Neural progenitor cell (in vitro differentiated cells): ENCODE data around the gene PPIP5K1. TPM values are rescaled to one million over a fixed set of nuclear protein-coding genes. Genes with fewer than 3 reads are reported as not detected.
A peak's percentile ranks its signal among the peaks of the same experiment; 100 is the strongest.

Experiments used
- DNase-seq: peaks from one replicate; pipeline ENCODE4 v3.0.0-alpha.2; 2016; ENCODE audit warnings: low spot score
- H2AFZ ChIP-seq: fragments of 200-600 bp; sonication (generic); replicated peaks from 2 replicates; pipeline ENCODE4 v1.6.1; 2016; ENCODE audit warnings: antibody characterized with exemption
- H3F3A ChIP-seq: fragments of 200-600 bp; sonication (generic); 2 replicates; pipeline ENCODE4 v1.6.1; 2016; ENCODE audit warnings: antibody characterized with exemption, low read depth
- H3K27ac ChIP-seq: fragments of 200-600 bp; sonication (generic); 2 replicates; pipeline ENCODE4 v1.5.1; 2016; ENCODE audit warnings: mild to moderate bottlenecking
- H3K27me3 ChIP-seq: fragments of 200-600 bp; sonication (generic); 2 replicates; pipeline ENCODE4 v1.6.1; 2016; ENCODE audit warnings: mild to moderate bottlenecking, moderate library complexity
- H3K36me3 ChIP-seq: fragments of 200-600 bp; sonication (generic); 2 replicates; pipeline ENCODE4 v1.5.1; 2016
- H3K4me1 ChIP-seq: fragments of 200-600 bp; sonication (generic); 2 replicates; pipeline ENCODE4 v1.6.1; 2016; ENCODE audit warnings: mixed run types
- H3K4me2 ChIP-seq: fragments of 200-600 bp; sonication (generic); 2 replicates; pipeline ENCODE4 v1.6.1; 2016
- H3K4me3 ChIP-seq: fragments of 200-600 bp; sonication (generic); 2 replicates; pipeline ENCODE4 v1.5.1; 2016
- H3K79me2 ChIP-seq: fragments of 200-600 bp; sonication (generic); 2 replicates; pipeline ENCODE4 v1.6.1; 2016; ENCODE audit warnings: low read depth
- H3K9ac ChIP-seq: fragments of 200-600 bp; sonication (generic); 2 replicates; pipeline ENCODE4 v1.6.1; 2016
- H3K9me3 ChIP-seq: fragments of 200-600 bp; sonication (generic); 2 replicates; pipeline ENCODE4 v1.5.1; 2016; ENCODE audit warnings: low read depth
- H4K20me1 ChIP-seq: fragments of 200-600 bp; sonication (generic); 2 replicates; pipeline ENCODE4 v1.6.1; 2016; ENCODE audit warnings: low read depth
- H3K27ac Mint-ChIP-seq: 3 replicates; pipeline ENCODE4 v1.8.0; 2021; ENCODE audit warnings: mixed read lengths
- H3K27me3 Mint-ChIP-seq: 2 replicates; pipeline ENCODE4 v1.8.0; 2022; ENCODE audit warnings: low read depth, mild to moderate bottlenecking, inconsistent platforms, moderate library complexity, mixed read lengths; ENCODE audit not compliant: insufficient read depth
- H3K36me3 Mint-ChIP-seq: 3 replicates; pipeline ENCODE4 v1.8.0; 2021; ENCODE audit warnings: mixed read lengths
- H3K4me1 Mint-ChIP-seq: 3 replicates; pipeline ENCODE4 v1.8.0; 2021; ENCODE audit warnings: mixed read lengths
- H3K4me3 Mint-ChIP-seq: 3 replicates; pipeline ENCODE4 v1.8.0; 2021; ENCODE audit warnings: mild to moderate bottlenecking, moderate library complexity, mixed read lengths
- H3K9me3 Mint-ChIP-seq: 3 replicates; pipeline ENCODE4 v1.8.0; 2020; ENCODE audit warnings: mixed read lengths
- EZH2 ChIP-seq: fragments of 200-600 bp; sonication (generic); IDR thresholded peaks from 2 replicates; pipeline ENCODE4 v1.6.1; 2017; ENCODE audit warnings: antibody characterized with exemption, mild to moderate bottlenecking, moderate library complexity
- EZH2phosphoT487 ChIP-seq: fragments of 200-600 bp; sonication (generic); IDR thresholded peaks from 2 replicates; pipeline ENCODE4 v1.6.1; 2017; ENCODE audit warnings: antibody characterized with exemption
- total RNA-seq: library from RNA; depleted of rRNA; stranded (reverse); fragments of >200 nt; gene quantifications from 2 replicates; pipeline ENCODE4 v1.2.3, GENCODE V29; 2015; ENCODE audit warnings: low replicate concordance
- TF ChIP-seq, protein P1 (sequence below): fragments of 200-600 bp; sonication (generic); IDR thresholded peaks from 2 replicates; pipeline ENCODE4 v1.5.1; 2017; ENCODE audit warnings: antibody characterized with exemption, mild to moderate bottlenecking

PPIP5K1 gene
- total RNA-seq, 1 donor from 2014 or later, result 17.0 TPM

GRCh38 chr15:43492673-43493601 is 97.1 kb downstream of the PPIP5K1 start, which contains the start of gene TP53BP1:
TP53BP1 (minus strand) TSS chr15:43493156; CDS start chr15:43493043, 113 bp downstream.
- peak; percentile 99 for DNase-seq
- H3K9me3 ChIP-seq, result no peaks in the 10 kb centered on the region
- H3K4me2 ChIP-seq, result peak within 1 kb of the TSS; percentile 78
- no peaks in the 10 kb centered on the region for H4K20me1 ChIP-seq
- Mint-ChIP-seq H3K27me3 (peaks cover 6% of the 10 kb centered on the region), H3K36me3 (peaks cover 24% of the 10 kb centered on the region), H3K4me3 (peak within 1 kb of the TSS; percentile 98), H3K27ac (peak within 1 kb of the TSS; percentile 98), H3K9me3 (no peaks in the 10 kb centered on the region), H3K4me1 (peaks cover 33% of the 10 kb centered on the region)
- H3K9ac ChIP-seq, result peak within 1 kb of the TSS; percentile 36
- H3K36me3 ChIP-seq, result no peaks in the 10 kb centered on the region
- H3K27ac ChIP-seq, result peak within 1 kb of the TSS; percentile 78
- peak within 1 kb of the TSS; percentile 85 for H3K4me3 ChIP-seq
- TF ChIP-seq EZH2phosphoT487, result no peak
- TF ChIP-seq, protein P1, sequence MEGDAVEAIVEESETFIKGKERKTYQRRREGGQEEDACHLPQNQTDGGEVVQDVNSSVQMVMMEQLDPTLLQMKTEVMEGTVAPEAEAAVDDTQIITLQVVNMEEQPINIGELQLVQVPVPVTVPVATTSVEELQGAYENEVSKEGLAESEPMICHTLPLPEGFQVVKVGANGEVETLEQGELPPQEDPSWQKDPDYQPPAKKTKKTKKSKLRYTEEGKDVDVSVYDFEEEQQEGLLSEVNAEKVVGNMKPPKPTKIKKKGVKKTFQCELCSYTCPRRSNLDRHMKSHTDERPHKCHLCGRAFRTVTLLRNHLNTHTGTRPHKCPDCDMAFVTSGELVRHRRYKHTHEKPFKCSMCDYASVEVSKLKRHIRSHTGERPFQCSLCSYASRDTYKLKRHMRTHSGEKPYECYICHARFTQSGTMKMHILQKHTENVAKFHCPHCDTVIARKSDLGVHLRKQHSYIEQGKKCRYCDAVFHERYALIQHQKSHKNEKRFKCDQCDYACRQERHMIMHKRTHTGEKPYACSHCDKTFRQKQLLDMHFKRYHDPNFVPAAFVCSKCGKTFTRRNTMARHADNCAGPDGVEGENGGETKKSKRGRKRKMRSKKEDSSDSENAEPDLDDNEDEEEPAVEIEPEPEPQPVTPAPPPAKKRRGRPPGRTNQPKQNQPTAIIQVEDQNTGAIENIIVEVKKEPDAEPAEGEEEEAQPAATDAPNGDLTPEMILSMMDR, result peak; percentile 6
- TF ChIP-seq EZH2, result no peak
- H3F3A ChIP-seq, result peaks cover 18% of the 10 kb centered on the region
- H2AFZ ChIP-seq, result peak within 1 kb of the TSS; percentile 94
- no peaks in the 10 kb centered on the region for H3K27me3 ChIP-seq
- peaks cover 40% of the 10 kb centered on the region for H3K79me2 ChIP-seq
- peaks cover 6% of the 10 kb centered on the region for H3K4me1 ChIP-seq

GRCh38 chr15:43492266-43492665 is 97.7 kb downstream of the PPIP5K1 start:
- Mint-ChIP-seq H3K9me3 (no peaks in the 10 kb centered on the region), H3K27me3 (peaks cover 6% of the 10 kb centered on the region), H3K36me3 (peaks cover 24% of the 10 kb centered on the region), H3K4me1 (peaks cover 33% of the 10 kb centered on the region), H3K27ac (peak overlapping the region; percentile 98), H3K4me3 (peak overlapping the region; percentile 98)
- Histone ChIP-seq H3K27ac (peak overlapping the region; percentile 78), H3K9me3 (no peaks in the 10 kb centered on the region), H3K4me2 (peak overlapping the region; percentile 78), H3K79me2 (peaks cover 46% of the 10 kb centered on the region), H3K4me1 (peaks cover 6% of the 10 kb centered on the region), H3F3A (peaks cover 18% of the 10 kb centered on the region), H3K27me3 (no peaks in the 10 kb centered on the region), H3K9ac (peak overlapping the region; percentile 36), H3K36me3 (no peaks in the 10 kb centered on the region), H2AFZ (peak overlapping the region; percentile 94), H3K4me3 (peak overlapping the region; percentile 85), H4K20me1 (no peaks in the 10 kb centered on the region)
- peak; percentile 16 for DNase-seq
- TF ChIP-seq EZH2, result no peak
- no peak for TF ChIP-seq EZH2phosphoT487
- TF ChIP-seq, protein P1, result no peak

GRCh38 chr15:43489191-43489590 is 100.8 kb downstream of the PPIP5K1 start:
- H3K4me3 ChIP-seq, result no peak overlapping the region
- peaks cover 34% of the 10 kb centered on the region for H3K36me3 Mint-ChIP-seq
- H3K4me1 ChIP-seq, result peaks cover 6% of the 10 kb centered on the region

More at GRCh38 chr15:43489191-43489590, 100.8 kb downstream of the PPIP5K1 start:
- Histone ChIP-seq H3K36me3 (no peaks in the 10 kb centered on the region), H3K9ac (no peak overlapping the region), H3K27me3 (no peaks in the 10 kb centered on the region), H3K27ac (no peak overlapping the region), H3F3A (peaks cover 18% of the 10 kb centered on the region), H4K20me1 (no peaks in the 10 kb centered on the region), H3K9me3 (no peaks in the 10 kb centered on the region), H2AFZ (no peak overlapping the region), H3K4me2 (no peak overlapping the region), H3K79me2 (peaks cover 60% of the 10 kb centered on the region)
- Mint-ChIP-seq H3K4me1 (peaks cover 30% of the 10 kb centered on the region), H3K9me3 (no peaks in the 10 kb centered on the region), H3K27ac (no peak overlapping the region), H3K4me3 (no peak overlapping the region), H3K27me3 (peaks cover 6% of the 10 kb centered on the region)
- DNase-seq, result no peak
- TF ChIP-seq EZH2phosphoT487 (no peak), EZH2 (no peak)
- TF ChIP-seq, protein P1, result no peak
